Liver (tissue), 9 donors: ENCODE data around the gene PTPRB. TPM values are rescaled to one million over a fixed set of nuclear protein-coding genes. Genes with fewer than 3 reads are reported as not detected.

Experiments used
- DNase-seq: peaks from one replicate; pipeline ENCODE4 v3.0.0-alpha.2; 2017; ENCODE audit warnings: low spot score
- H3K27ac ChIP-seq, 2 donors: one replicate each; pipeline ENCODE4 v1.7.0; 2013; ENCODE audit warnings: inconsistent platforms in 2 of 2, low read length in 2 of 2, control low read depth in 1 of 2, low read depth in 1 of 2, mild to moderate bottlenecking in 1 of 2
- H3K27me3 ChIP-seq, 4 donors: one replicate each; pipeline versions ENCODE4 v1.6.1 to v1.7.0; 2013; ENCODE audit warnings: low read length in 3 of 4, inconsistent platforms in 1 of 4, mild to moderate bottlenecking in 1 of 4, moderate library complexity in 1 of 4; ENCODE audit not compliant: control insufficient read depth in 4 of 4, insufficient read depth in 4 of 4
- H3K36me3 ChIP-seq, 4 donors: one replicate each; pipeline versions ENCODE4 v1.6.1 to v1.7.0; 2013; ENCODE audit warnings: low read length in 3 of 4, mild to moderate bottlenecking in 3 of 4, low read depth in 1 of 4, moderate library complexity in 1 of 4; ENCODE audit not compliant: control insufficient read depth in 4 of 4, insufficient read depth in 3 of 4
- H3K4me1 ChIP-seq, 4 donors: one replicate each; pipeline versions ENCODE4 v1.6.1 to v1.7.0; 2013; ENCODE audit warnings: low read length in 3 of 4, mild to moderate bottlenecking in 3 of 4, moderate library complexity in 1 of 4; ENCODE audit not compliant: control insufficient read depth in 4 of 4, insufficient read depth in 4 of 4
- H3K4me3 ChIP-seq, 3 donors: one replicate each; pipeline versions ENCODE4 v1.6.1 to v1.7.0; 2013; ENCODE audit warnings: low read length in 3 of 3, control low read depth in 1 of 3, low read depth in 1 of 3, mild to moderate bottlenecking in 1 of 3
- H3K9ac ChIP-seq, 2 donors: one replicate each; pipeline ENCODE4 v1.7.0; 2013; ENCODE audit warnings: low read length in 2 of 2, mild to moderate bottlenecking in 2 of 2, moderate library complexity in 2 of 2, control low read depth in 1 of 2, low read depth in 1 of 2
- H3K9me3 ChIP-seq, 4 donors: one replicate each; pipeline versions ENCODE4 v1.6.1 to v1.7.0; 2013; ENCODE audit warnings: low read length in 3 of 4; ENCODE audit not compliant: control insufficient read depth in 4 of 4
- ATF3 ChIP-seq: IDR thresholded peaks from 2 replicates; pipeline ENCODE4 v1.6.1; 2016; ENCODE audit warnings: antibody characterized with exemption
- CTCF ChIP-seq: fragments of 150-350 bp; IDR thresholded peaks from 2 replicates; pipeline ENCODE4 v1.5.1; 2017; ENCODE audit warnings: improper control_type of control experiment, low read depth, low read length; ENCODE audit not compliant: missing input control
- EGR1 ChIP-seq, 2 donors: IDR thresholded peaks; 2 replicates each; pipeline ENCODE4 v1.6.1; 2016 to 2018; ENCODE audit warnings: antibody characterized with exemption in 2 of 2, low read depth in 2 of 2
- FOXA2 ChIP-seq: IDR thresholded peaks from 2 replicates; pipeline ENCODE4 v1.6.1; 2016; ENCODE audit warnings: antibody characterized with exemption
- GABPA ChIP-seq, 2 donors: IDR thresholded peaks in 1 of 2; conservative IDR thresholded peaks in 1 of 2; 2 replicates each; pipeline ENCODE4 v1.6.1; 2016; ENCODE audit warnings: antibody characterized with exemption in 2 of 2, mild to moderate bottlenecking in 1 of 2, moderate library complexity in 1 of 2
- HNF4A ChIP-seq, 2 donors: conservative IDR thresholded peaks; 2 replicates each; pipeline ENCODE4 v1.6.1; 2016; ENCODE audit warnings: antibody characterized with exemption in 2 of 2, mild to moderate bottlenecking in 2 of 2
- HNF4G ChIP-seq: IDR thresholded peaks from 2 replicates; pipeline ENCODE4 v1.6.1; 2016; ENCODE audit warnings: antibody characterized with exemption
- JUND ChIP-seq, 2 donors: IDR thresholded peaks; 2 replicates each; pipeline ENCODE4 v1.6.1; 2016; ENCODE audit warnings: antibody characterized with exemption in 2 of 2
- NR2F2 ChIP-seq: IDR thresholded peaks from 2 replicates; pipeline ENCODE4 v1.6.1; 2016; ENCODE audit warnings: antibody characterized with exemption
- RAD21 ChIP-seq, 2 donors: IDR thresholded peaks; 2 replicates each; pipeline ENCODE4 v1.6.1; 2016; ENCODE audit warnings: antibody characterized with exemption in 2 of 2, mild to moderate bottlenecking in 2 of 2
- REST ChIP-seq: IDR thresholded peaks from 2 replicates; pipeline ENCODE4 v1.6.1; 2016; ENCODE audit warnings: antibody characterized with exemption, mild to moderate bottlenecking
- RXRA ChIP-seq, 2 donors: IDR thresholded peaks; 2 replicates each; pipeline ENCODE4 v1.6.1; 2017 to 2018; ENCODE audit warnings: antibody characterized with exemption in 2 of 2, mild to moderate bottlenecking in 1 of 2
- SP1 ChIP-seq: IDR thresholded peaks from 2 replicates; pipeline ENCODE4 v1.6.1; 2018; ENCODE audit warnings: antibody characterized with exemption, mild to moderate bottlenecking
- TAF1 ChIP-seq: conservative IDR thresholded peaks from 2 replicates; pipeline ENCODE4 v1.6.1; 2016; ENCODE audit warnings: antibody characterized with exemption, mild to moderate bottlenecking
- YY1 ChIP-seq: IDR thresholded peaks from 2 replicates; pipeline ENCODE4 v1.6.1; 2016; ENCODE audit warnings: antibody characterized with exemption, mild to moderate bottlenecking
- ZBTB33 ChIP-seq: IDR thresholded peaks from 2 replicates; pipeline ENCODE4 v1.6.1; 2016; ENCODE audit warnings: antibody characterized with exemption
- WGBS: extraction: QIAGEN DNeasy Blood & Tissue Kit; methylation state at CpG from one replicate; pipeline ENCODE4 v1.1.7; 2013; 5-methylcytosine and 5-hydroxymethylcytosine counted together
- polyA plus RNA-seq, 2 donors: library from polyadenylated mRNA; stranded (reverse) in 1 of 2; unstranded in 1 of 2; fragments of 200-250 nt in 1 of 2; fragments of >200 nt in 1 of 2; fragmentation: Nextera tagmentation in 1 of 2; extraction: Ambion mirVana in 1 of 2; gene quantifications; one replicate each; pipeline versions ENCODE4 v1.2.1 to v1.2.3, GENCODE V29; 2013 to 2015
- total RNA-seq, 2 donors: library from RNA; depleted of rRNA; stranded (reverse); fragments of >200 nt; gene quantifications; one replicate each; pipeline ENCODE4 v1.2.3, GENCODE V29; 2014
- TF ChIP-seq, protein P1 (sequence below): IDR thresholded peaks from 2 replicates; pipeline ENCODE4 v1.6.1; 2016; ENCODE audit warnings: antibody characterized with exemption
- donor health status: healthy.
- donor health status: healthy.
- donor health status: healthy.
- donor health status: healthy.
- donor health status: healthy.

PTPRB gene
- total and polyA plus RNA-seq, 4 donors, result 6.3 to 64.9 (median 8.4) TPM

- no peaks in the 10 kb centered on the region for H3K9me3 ChIP-seq
- whole genome bisulfite sequencing, result 48% methylated on average over 7 of the region's 7 CpGs
- H3K9ac ChIP-seq, result no peak overlapping the region
- H3K27ac ChIP-seq, result no peak overlapping the region
- no peaks in the 10 kb centered on the region for H3K36me3 ChIP-seq
- no peaks in the 10 kb centered on the region for H3K4me1 ChIP-seq
- DNase-seq, result no peak
- no peak overlapping the region for H3K4me3 ChIP-seq
- H3K27me3 ChIP-seq, result no peaks in the 10 kb centered on the region
- no peak for TF ChIP-seq ATF3
- TF ChIP-seq HNF4A (conservative IDR thresholded peaks at IDR 0.05), result no peak
- TF ChIP-seq JUND (IDR thresholded peaks at IDR 0.05), result no peak
- no peak for TF ChIP-seq SP1
- TF ChIP-seq GABPA (IDR thresholded peaks at IDR 0.05 in 1 of 2, conservative IDR thresholded peaks at IDR 0.05 in 1 of 2), result no peak
- TF ChIP-seq RXRA (IDR thresholded peaks at IDR 0.05), result no peak
- no peak for TF ChIP-seq TAF1
- no peak for TF ChIP-seq RAD21 (IDR thresholded peaks at IDR 0.05)
- TF ChIP-seq EGR1 (IDR thresholded peaks at IDR 0.05; ENCODE audit: low read depth in 2 of 2), result no peak
- TF ChIP-seq HNF4G, result no peak
- no peak for TF ChIP-seq NR2F2
- TF ChIP-seq FOXA2, result no peak
- no peak for TF ChIP-seq CTCF
- TF ChIP-seq REST, result no peak
- TF ChIP-seq ZBTB33, result no peak
- no peak for TF ChIP-seq YY1
These were observed 27.2 kb upstream of the PTPRB start for GRCh38 chr12:70664465-70664881.

GRCh38 chr12:70663838-70664237 lies 26.6 kb upstream of the PTPRB start:
- TF ChIP-seq, protein P1, sequence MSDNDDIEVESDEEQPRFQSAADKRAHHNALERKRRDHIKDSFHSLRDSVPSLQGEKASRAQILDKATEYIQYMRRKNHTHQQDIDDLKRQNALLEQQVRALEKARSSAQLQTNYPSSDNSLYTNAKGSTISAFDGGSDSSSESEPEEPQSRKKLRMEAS, result no peak
- TF ChIP-seq TAF1 (no peak), REST (no peak), GABPA (IDR thresholded peaks at IDR 0.05 in 1 of 2, conservative IDR thresholded peaks at IDR 0.05 in 1 of 2) (no peak), HNF4G (no peak), ZBTB33 (no peak), RXRA (IDR thresholded peaks at IDR 0.05) (no peak)

More at GRCh38 chr12:70663838-70664237, 26.6 kb upstream of the PTPRB start:
- no peaks in the 10 kb centered on the region for H3K9me3 ChIP-seq
- 88% methylated on average over 1 of the region's 1 CpG for WGBS
- no peak overlapping the region for H3K4me3 ChIP-seq
- no peak for DNase-seq
- no peaks in the 10 kb centered on the region for H3K27me3 ChIP-seq
- no peaks in the 10 kb centered on the region for H3K36me3 ChIP-seq
- H3K4me1 ChIP-seq, result no peaks in the 10 kb centered on the region
- no peak overlapping the region for H3K9ac ChIP-seq
- no peak overlapping the region for H3K27ac ChIP-seq
